Fibroblast of peridontal ligament (primary cell): ENCODE measurements around the gene TK1.
A peak's percentile ranks its signal among the peaks of the same experiment; 100 is the strongest.
"Not testable (repeated sequence)": the region's sequence is repeated elsewhere in the genome, so short reads cannot be mapped to it uniquely, and the experiment has no call there.

Source experiments
- DNase-seq: peaks from one replicate; pipeline ENCODE4 v3.0.0-alpha.2; 2010; ENCODE audit errors: extremely low read depth

TK1 gene

DNA sequence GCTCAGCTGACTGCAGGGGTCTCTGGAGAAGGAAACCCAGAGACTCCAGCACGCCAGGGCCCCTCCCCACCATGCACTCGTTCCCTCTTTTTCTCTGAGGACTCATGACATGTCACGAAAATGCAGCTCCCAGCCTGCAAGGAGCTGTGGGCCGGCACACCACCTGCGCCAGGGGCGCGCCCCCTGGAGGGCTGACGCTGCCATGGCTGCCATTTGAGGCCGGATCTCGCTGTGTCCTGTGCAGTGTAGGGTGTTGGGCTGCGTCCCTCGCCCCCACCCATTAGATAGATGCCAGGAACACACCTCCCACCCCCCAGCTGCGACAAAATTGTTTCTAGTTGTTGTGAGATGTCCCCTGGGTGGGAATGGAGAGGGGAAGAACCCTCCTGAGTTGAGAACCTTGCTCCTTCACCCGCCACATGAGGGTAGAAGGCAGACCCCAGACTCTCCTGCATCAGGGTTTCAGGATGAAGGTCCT is 10.3 kb downstream of the TK1 start:
- no peak for DNase-seq

DNA sequence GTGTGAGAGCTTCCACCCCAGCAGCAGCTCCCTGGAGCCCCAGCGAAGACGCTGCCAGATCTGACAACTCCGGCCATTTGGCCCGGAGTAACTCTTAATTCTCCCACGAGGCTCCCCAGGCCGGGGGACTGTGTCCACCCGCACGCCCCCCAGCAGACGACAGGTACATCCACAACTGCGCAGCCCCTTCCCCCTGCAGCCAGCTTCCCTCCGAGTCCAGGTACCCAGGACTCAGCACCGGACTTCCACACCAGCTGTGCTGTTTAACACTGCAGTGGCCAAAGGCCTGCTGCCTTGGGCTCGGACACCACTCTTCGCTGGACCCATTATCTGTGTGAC is 11.2 kb downstream of the TK1 start:
- no peak for DNase-seq

DNA sequence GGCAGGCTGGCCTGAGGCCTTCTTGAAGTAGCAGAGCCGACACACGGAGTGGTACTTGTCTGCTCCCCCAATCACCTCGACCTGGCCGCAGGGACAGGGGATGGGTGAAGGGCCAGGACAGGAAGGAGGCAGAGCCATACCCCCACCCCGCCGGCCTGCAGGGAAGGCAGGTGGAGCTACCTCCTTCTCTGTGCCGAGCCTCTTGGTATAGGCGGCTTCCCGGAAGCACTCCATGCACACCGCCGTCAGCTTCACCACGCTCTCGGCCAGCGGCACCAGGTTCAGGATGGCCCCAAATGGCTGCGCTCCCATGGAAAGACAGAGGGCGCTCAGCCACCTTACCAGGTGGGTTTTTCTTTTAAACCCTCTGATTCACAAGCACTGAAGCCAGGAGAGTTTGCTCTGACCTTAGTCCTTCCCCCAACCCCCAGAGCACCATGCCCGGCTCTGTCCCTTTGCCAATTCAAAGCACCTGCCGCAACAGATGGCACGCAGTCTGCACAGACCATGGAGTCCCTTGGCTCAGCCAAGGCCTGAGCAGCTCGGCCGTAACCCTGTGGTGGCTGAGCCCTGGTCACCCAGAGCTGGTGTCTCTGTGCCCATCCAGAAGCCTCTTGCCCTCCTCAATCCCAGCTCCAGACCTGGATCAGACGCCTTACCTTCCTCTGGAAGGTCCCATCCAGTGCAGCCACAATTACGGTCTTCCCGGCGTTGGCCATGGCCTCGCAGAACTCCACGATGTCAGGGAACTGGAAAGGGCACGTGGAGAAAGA is 11.8 kb downstream of the TK1 start:
- DNase-seq: no peak

DNA sequence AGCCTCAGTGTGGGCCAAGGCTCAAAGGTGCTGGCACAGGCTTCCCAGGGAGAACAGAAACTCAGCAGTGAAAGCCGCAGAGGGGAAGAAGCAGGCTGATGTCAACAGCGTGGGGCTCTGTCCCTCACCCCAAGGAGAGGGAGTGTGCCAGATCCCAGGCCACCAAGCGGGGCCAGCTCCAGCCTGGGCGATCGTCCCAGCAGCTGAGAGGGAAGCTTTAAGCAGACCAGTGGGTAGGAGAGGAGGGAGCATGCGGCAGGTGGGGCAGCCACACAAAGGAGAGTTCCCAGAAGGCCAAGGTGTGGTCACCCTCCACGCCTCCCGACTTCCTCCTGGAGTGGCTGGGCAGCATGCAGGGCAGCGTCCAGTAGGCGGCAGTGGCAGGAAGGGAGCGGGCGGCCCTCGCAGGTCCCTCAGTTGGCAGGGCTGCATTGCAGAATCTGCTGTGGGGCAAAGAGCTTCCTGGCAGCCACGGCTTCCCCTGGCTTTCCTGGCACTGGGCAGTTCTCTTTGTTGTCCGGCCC is 12.4 kb downstream of the TK1 start:
- DNase-seq: no peak

DNA sequence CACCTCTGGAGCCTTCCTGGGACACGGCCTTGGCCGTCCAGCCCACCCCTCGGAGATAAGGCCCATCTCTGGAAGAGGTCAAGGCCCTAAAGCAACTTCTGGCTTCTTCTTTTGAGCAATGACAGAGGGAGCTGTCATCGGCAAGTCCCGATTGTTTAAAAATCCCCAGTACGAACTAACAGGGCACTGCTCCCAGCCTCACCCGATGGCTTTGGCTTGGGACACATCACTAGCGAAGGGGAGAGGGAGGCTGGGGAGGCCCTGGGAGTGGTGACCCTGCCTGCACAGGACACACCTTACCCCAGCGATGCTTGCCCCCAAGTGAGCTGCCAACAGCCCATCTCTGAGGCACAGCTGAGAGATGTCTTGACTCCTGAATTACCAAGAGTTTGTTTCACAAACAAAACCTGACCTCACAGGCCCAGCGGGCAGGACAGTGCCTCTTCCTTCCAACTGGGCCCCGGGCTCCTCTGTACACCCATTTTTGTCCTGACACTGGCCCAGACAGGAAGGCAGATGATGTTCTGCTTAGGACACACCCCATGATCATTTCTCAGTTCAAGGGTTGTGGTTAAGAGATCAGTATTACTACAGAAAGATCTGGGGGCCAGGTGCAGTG is 13.6 kb downstream of the TK1 start:
- no peak for DNase-seq

DNA sequence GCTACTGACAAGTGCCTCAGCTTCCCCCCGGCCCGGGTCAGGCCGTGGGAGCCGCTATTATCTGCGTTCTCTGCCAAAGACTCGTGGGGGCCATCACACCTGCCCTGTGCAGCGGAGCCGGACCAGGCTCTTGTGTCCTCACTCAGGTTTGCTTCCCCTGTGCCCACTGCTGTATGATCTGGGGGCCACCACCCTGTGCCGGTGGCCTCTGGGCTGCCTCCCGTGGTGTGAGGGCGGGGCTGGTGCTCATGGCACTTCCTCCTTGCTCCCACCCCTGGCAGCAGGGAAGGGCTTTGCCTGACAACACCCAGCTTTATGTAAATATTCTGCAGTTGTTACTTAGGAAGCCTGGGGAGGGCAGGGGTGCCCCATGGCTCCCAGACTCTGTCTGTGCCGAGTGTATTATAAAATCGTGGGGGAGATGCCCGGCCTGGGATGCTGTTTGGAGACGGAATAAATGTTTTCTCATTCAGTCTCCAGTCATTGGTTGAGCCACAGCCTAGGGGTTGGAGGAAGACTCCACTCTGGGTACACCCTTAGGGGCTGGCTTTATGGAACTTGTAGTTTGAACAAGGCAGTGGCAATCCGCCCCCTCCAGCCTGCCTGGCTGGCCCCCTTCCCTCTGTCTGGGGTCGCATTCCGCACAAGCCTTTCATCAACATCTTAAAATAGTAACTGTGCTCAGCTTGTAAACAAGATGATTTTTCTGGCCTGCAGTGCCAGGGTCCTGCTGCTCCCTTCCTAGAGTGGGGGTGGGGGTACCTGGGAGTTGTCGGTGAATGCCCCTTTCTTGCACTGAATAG is 14.4 kb downstream of the TK1 start:
- no peak for DNase-seq

DNA sequence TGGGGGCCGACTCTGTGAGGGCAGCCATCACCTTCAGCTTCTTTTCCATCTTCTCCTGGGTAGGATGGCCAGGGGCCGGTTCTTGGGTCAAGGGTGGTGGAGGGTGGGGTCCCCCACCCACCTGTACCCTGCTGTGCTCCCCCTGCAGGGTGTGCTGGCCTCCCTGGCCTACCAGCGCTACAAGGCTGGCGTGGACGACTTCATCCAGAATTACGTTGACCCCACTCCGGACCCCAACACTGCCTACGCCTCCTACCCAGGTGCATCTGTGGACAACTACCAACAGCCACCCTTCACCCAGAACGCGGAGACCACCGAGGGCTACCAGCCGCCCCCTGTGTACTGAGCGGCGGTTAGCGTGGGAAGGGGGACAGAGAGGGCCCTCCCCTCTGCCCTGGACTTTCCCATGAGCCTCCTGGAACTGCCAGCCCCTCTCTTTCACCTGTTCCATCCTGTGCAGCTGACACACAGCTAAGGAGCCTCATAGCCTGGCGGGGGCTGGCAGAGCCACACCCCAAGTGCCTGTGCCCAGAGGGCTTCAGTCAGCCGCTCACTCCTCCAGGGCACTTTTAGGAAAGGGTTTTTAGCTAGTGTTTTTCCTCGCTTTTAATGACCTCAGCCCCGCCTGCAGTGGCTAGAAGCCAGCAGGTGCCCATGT is 15.1 kb downstream of the TK1 start:
- not testable (repeated sequence) for DNase-seq

DNA sequence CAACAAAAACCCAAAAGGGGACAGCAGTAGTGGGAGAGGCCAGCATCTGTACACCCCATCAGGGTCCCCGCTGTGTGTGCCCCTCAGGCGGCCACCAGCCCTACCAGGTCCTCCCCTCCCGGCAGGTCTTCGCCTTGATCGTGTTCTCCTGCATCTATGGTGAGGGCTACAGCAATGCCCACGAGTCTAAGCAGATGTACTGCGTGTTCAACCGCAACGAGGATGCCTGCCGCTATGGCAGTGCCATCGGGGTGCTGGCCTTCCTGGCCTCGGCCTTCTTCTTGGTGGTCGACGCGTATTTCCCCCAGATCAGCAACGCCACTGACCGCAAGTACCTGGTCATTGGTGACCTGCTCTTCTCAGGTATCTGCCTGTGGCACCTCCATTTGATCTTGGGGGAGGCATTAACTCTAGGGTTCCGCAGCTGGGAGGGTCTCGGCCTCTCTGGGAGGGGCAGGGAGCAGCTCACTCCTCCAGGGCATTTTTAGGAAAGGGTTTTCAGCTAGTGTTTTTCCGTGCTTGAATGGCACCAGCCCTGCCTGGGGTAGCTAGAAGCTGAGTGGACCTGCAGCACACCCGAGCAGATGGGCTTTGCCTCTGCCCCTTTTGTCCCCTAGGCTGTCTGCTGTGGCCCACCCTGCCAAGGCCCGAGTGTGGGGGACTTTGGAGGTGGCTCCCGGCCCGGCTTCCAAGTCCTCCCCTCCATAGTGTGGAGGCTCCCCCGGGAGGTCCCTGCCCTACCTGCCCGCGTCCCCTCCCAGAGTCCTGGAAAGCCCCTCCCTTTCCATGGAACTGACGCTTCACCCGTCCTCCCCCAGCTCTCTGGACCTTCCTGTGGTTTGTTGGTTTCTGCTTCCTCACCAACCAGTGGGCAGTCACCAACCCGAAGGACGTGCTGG is 15.9 kb downstream of the TK1 start:
- no peak for DNase-seq

DNA sequence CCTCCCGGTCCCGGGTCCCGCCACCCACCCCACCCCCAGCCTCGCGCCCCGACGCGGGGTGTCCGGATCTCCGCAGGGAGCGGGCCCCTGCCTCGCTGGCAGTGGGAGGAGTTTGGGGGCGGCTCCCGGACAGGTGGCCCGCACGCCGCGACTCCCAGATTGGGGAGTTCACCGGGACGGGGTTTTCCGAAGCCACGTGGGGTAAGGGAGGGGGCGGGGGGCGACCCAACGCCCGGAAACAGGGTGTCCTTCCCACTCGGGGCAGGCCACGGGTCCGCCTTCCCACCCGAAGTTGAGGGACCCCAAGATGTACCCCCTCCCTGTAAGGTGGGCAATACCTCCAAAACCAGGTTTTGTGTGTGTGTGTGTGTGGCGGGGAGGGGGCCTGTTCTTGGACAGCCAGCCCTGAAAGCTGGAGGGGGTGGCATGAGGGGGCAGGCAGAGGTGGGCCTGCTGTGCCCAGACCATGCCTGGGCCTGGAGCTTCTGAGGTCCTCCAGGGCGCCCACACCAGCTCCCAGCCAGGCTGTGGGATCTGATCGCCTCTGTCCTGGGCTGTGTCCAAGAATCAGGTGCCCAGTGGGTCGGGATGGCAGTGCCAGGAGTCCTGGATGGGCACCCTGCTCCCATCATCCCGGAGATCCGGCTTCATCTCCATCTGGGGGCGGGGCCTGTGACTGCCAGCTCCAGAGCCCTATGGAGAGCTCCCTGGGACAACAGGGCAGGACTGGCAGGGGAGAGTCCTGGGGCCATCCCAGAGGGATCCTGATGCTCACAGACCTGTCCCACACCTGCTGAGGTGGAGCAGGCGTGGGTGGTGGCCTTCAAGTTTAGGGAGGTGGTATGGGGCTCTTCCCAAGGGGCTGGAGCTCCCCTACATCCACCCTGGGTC is 17.7 kb downstream of the TK1 start:
- DNase-seq: no peak

DNA sequence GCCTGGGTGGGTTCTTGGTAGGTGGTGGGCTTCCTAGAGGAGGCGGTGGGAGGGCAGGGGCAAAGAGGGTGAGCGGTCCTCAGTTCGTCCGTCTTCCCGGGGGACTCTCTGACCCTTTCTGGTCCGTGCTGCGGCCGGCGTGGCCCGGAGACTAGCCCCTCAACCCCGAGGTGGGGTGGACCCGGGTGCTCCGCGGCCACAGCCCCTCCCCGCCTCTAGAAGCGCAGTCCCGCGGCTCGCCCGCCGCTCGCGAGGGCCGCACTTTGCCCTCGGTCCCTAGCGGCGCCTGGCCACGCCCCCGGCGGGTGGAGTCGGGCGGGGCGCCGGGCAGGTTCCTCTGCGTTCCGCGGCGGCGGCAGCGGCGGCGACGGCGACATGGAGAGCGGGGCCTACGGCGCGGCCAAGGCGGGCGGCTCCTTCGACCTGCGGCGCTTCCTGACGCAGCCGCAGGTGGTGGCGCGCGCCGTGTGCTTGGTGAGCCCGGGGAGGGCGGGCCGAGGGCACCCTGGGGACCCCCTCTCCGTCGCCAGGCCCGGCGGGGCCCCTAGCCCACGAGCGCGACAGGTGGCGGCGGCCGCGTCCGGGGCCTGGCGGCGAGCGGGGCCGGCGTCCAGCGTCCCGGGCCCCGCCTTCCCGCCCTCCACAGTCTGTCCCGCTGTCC is 18.5 kb downstream of the TK1 start, which contains the start of gene SYNGR2:
TSS of gene SYNGR2 (plus strand) at position 340 of the 661 bp plus-strand sequence. CDS start at position 376, 36 bp downstream.
- no peak for DNase-seq

DNA sequence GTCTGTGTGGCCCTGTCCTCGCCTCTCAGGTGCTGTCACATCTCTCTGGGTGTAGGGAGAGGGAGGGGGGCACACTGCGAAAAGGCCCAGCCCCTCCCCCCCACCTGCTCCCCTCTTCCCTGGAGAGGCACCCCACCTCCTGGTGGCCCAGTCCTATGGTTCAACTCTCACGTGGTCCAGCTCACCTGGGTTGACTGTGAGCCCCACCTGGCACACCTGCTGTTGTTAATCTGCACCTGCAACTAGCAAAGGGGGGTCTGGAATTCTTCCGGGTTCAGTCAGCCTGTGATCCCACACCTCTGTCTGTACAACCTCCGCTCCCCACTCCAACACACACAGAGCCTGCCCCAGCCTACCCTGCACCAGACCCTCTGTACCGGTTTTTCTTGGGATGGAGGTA is 20.4 kb downstream of the TK1 start:
- DNase-seq: no peak

DNA sequence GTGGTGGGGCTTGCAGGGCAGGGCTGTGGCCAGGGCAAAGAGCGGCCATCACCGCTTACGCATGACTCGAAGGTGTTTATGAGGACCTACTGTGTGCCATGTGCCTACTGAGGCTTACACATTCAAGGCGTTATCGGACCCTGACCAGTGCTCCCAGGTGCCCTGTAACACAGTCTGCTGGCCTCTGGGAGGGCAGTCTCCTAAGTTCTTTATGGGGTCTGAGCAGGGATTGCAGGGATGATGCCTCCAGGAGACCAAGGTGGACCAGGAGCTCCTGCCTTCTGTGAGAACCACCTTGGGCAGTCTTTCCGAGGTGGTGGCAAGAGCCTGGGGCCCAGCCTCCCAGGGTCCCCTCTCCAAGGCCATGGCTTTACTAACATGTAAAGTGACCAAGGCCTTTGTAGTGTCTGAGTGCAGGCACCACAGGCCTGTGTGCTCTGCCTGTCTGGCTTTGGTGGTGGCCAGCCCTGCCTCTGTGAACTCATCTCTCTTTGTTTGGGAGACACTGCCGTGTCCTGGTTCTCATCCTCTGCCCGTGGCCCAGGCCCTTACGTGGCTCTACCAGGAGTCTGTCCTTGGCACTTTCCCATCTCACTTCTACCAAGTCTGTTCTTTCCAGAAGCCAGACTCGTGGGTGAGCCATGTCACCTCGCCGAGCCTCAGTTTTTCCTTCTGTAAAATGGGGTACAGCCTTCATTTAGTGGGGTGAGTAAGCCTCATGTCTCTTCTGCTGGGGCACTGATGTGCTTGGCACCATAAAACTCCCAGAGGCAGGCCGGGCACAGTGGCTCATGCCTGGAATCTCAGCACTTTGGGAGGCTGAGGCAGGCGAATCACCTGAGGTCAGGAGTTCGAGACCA is 21.9 kb downstream of the TK1 start:
- DNase-seq: no peak

DNA sequence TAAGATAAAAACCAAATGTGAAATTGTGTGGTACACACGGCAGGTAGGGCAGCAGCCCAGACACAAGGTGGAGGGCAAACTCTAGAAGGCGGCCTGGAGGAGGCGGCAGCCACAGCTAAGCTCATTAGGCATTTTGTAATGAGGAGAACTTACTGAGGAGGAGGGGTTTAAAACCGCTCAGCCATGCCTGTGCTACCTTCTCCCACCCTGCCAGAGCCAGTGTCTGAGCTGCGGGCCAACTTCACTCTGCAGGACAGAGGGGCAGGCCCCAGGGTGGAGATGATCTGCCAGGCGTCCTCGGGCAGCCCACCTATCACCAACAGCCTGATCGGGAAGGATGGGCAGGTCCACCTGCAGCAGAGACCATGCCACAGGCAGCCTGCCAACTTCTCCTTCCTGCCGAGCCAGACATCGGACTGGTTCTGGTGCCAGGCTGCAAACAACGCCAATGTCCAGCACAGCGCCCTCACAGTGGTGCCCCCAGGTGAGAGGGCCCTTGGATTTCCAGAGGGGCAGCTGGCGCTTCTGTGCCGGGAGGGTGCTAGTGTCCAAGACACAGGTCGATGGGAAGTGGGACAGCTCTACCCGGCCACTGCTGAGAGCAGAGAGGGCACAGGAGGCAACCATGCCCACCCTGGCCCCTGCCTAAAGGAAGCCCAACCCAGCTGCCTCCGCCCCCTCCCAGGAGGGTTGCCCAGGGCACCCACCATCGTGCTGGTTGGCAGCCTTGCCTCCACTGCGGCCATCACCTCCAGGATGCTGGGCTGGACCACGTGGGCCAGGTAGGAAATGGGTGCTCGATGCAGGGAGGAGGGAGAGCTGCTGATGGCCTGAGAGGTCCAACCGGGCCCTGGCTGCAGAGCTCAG is 22.7 kb downstream of the TK1 start:
- DNase-seq: no peak

DNA sequence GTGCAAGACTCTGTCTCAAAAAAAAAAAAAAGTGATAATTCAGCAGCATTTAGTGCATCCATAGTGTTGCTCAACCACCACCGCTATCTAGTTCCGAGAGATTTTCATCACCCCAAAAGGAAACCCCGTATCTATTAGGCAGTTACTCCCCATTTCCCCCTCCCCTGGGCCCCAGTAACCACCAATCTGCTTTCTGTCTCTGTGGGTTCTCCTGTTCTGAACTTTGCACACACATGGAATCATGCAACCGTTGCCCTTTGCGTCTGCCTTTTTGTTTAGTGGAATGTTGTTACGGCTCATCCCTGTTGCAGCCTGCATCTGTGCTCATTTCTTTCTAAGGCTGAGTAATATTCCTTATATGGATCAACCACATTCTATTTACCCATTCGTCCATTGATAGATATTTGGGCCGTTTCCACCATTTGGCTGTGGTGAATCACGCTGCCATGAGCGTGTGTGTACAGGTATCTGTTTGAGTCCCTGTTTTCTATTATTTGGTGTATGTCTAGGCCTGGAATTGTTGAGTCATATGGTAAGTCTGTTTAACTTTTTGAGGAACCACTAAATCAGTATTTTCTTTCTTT is 27.2 kb downstream of the TK1 start:
- DNase-seq: peak; percentile 43

DNA sequence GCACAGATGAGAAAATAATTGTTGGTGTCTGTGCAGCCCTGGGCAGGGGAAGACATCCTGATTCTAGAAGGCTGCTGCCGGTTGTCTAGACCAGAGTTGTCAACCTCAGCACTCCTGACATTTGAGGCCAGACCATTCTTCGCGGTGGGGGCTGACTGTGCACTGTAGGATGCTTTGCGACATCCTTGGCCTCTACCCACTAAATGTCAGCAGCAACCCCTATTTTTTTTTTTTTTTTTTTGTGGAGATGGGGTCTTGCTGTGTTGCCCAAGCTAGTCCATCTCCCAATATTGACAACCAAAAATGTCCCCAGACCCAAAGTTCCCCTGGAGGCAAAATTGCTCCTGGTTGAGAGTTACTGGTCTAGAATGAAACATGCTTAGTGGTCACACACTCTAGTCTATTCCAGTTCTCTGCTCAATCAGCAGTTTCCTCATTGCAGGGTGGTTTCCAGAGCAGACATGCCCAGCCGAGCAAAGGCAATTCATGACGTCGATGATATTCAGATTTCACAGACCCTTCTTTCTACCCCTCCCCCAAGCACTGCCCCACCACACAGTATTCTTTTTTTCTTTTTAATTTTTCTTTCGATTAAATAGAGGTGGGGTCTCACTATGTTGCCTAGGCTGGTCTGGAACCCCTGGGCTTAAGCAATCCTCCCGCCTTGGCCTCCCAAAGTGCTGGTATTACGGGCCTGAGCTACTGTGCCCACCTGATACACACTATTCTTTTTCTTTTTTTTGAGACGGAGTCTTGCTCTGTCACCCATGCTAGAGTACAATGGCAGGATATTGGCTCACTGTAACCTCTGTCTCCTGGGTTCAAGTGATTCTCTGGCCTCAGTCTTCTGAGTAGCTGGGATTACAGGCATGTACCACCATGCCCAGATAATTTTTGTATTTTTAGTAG is 31.7 kb downstream of the TK1 start:
- DNase-seq: no peak

DNA sequence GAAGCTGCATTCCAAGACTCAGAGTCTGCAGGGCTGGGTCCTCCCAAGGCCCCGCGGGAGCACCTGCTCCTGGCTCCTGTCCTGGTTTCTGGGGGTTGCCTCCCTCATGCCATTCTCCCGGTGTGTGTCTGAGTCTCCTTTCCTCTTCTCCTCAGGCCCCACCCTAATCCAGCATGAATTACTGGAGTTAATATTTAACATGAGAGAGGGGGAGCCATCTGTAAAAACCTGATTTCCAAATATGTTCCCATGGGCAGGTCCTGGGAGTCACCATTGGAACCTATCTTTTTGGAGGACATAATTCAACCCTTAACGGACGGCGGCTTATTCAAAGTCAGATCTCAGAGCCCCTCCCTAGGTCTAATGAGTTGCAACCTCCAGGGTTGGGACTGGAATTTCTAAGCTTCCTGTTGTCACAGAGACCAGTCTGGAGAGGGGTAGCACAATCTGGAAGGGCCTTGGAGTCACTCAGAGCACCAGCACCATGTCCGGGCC is 35.3 kb downstream of the TK1 start:
- DNase-seq: no peak
